ENCODE measurements around the gene TMED5. TPM values are rescaled to one million over a fixed set of nuclear protein-coding genes. Genes with fewer than 3 reads are reported as not detected.

The TMED5 gene
- total RNA-seq, 4 donors from 2014 or later, result 47.4 to 80.4 (median 55.5) TPM

- Histone ChIP-seq H3K36me3 (peaks cover 0 to 30% (median 0%) of the 10 kb centered on the region in 3 donors), H3K9me3 (peaks cover 0 to 21% (median 1%) of the 10 kb centered on the region in 4 donors), H3K4me1 (peaks cover 0 to 5% (median 1%) of the 10 kb centered on the region in 4 donors), H3K27ac (no peak overlapping the region), H3K4me3 (no peak overlapping the region), H3K27me3 (no peaks in the 10 kb centered on the region)
- 77 to 81% methylated on average over 2 of the region's 2 CpGs for WGBS, 2 donors
- no peak for DNase-seq (ENCODE audit: low spot score in 2 of 2)
- TF ChIP-seq CTCF (IDR thresholded peaks at IDR 0.05), result no peak
- no peak for TF ChIP-seq POLR2A (IDR thresholded peaks at IDR 0.05)
- TF ChIP-seq EP300 (IDR thresholded peaks at IDR 0.05), result no peak
These were observed 74.0 kb downstream of the TMED5 start for GRCh38 chr1:93106226-93106625.

- H3K36me3 ChIP-seq, result peaks cover 0 to 17% (median 0%) of the 10 kb centered on the region in 3 donors
- no peak overlapping the region for H3K27ac ChIP-seq
- H3K4me1 ChIP-seq, result peaks cover 0 to 3% (median 0%) of the 10 kb centered on the region in 4 donors
- TF ChIP-seq EP300 (IDR thresholded peaks at IDR 0.05) (no peak), POLR2A (IDR thresholded peaks at IDR 0.05) (no peak), CTCF (IDR thresholded peaks at IDR 0.05) (no peak)
- DNase-seq (ENCODE audit: low spot score in 2 of 2), result no peak
- no peaks in the 10 kb centered on the region for H3K27me3 ChIP-seq
- H3K4me3 ChIP-seq, result no peak overlapping the region
- peaks cover 0 to 6% (median 1%) of the 10 kb centered on the region in 4 donors for H3K9me3 ChIP-seq
- WGBS, 2 donors, result 91 to 98% methylated on average over 4 of the region's 4 CpGs
These were observed 78.1 kb downstream of the TMED5 start for GRCh38 chr1:93102142-93102541.

Small RNA genes lying within 50 kb of the gene (small RNA-seq; reads per million reads assigned to genes)
- gene AC126124.1, result not detected

Other genes starting within 250 kb of the TMED5 start
- gene DIPK1A, start 219.0 kb downstream of the TMED5 start, total RNA-seq, result 1 to 10 TPM; 3.1 to 6.9 (median 4.7) TPM
- 10 to 100 TPM; 13.3 to 21.4 (median 17.8) TPM for gene MTF2, start 101.1 kb downstream of the TMED5 start, total RNA-seq
- 10 to 100 TPM in 1 of 4 donors, 1 to 10 TPM in 3; 2.2 to 16.0 (median 8.7) TPM for gene CCDC18, start 311 bp upstream of the TMED5 start, total RNA-seq
- 10 to 100 TPM; 21.0 to 31.6 (median 26.2) TPM for gene DR1, start 165.5 kb upstream of the TMED5 start, total RNA-seq

All from tibial nerve (tissue), 4 donors.